HL-60 (cell line): ENCODE data around the gene TMEM247.

Experiments
- DNase-seq, 2 experiments: peaks; one replicate each; pipeline ENCODE4 v3.0.0-alpha.2; 2010 to 2020; ENCODE audit warnings: low read depth in 1 of 2, low spot score in 1 of 2
- H3K27ac ChIP-seq: fragments of 250-450 bp; sonication (Bioruptor Pico); replicated peaks from 2 replicates; pipeline ENCODE4 v1.5.1; 2020; ENCODE audit warnings: mild to moderate bottlenecking, moderate library complexity
- H3K27me3 ChIP-seq: fragments of 250-450 bp; sonication (Bioruptor Pico); 2 replicates; pipeline ENCODE4 v1.5.1; 2021; ENCODE audit warnings: mild to moderate bottlenecking, moderate library complexity; ENCODE audit not compliant: insufficient read depth, poor library complexity, severe bottlenecking
- H3K4me3 ChIP-seq: replicated peaks from 2 replicates; pipeline ENCODE4 v1.5.1; 2011; ENCODE audit warnings: mild to moderate bottlenecking, control low read depth, low read length; ENCODE audit not compliant: insufficient read depth
- GABPA ChIP-seq: IDR thresholded peaks from 2 replicates; pipeline ENCODE4 v1.6.1; 2012; ENCODE audit warnings: low read depth
- POLR2AphosphoS5 ChIP-seq: IDR thresholded peaks from 2 replicates; pipeline ENCODE4 v1.6.1; 2012; ENCODE audit warnings: low read depth
- SPI1 ChIP-seq: IDR thresholded peaks from 2 replicates; pipeline ENCODE4 v1.6.1; 2012; ENCODE audit warnings: low read depth, mild to moderate bottlenecking, borderline replicate concordance
- TF ChIP-seq, protein P1 (sequence below): IDR thresholded peaks from 2 replicates; pipeline ENCODE4 v1.6.1; 2012; ENCODE audit warnings: low read depth; ENCODE audit not compliant: insufficient replicate concordance
- TF ChIP-seq, protein P2 (sequence below): IDR thresholded peaks from one replicate; pipeline ENCODE4 v1.5.1; 2011; ENCODE audit warnings: low read length, control low read depth, inconsistent platforms; ENCODE audit not compliant: insufficient read depth

The TMEM247 gene

DNA sequence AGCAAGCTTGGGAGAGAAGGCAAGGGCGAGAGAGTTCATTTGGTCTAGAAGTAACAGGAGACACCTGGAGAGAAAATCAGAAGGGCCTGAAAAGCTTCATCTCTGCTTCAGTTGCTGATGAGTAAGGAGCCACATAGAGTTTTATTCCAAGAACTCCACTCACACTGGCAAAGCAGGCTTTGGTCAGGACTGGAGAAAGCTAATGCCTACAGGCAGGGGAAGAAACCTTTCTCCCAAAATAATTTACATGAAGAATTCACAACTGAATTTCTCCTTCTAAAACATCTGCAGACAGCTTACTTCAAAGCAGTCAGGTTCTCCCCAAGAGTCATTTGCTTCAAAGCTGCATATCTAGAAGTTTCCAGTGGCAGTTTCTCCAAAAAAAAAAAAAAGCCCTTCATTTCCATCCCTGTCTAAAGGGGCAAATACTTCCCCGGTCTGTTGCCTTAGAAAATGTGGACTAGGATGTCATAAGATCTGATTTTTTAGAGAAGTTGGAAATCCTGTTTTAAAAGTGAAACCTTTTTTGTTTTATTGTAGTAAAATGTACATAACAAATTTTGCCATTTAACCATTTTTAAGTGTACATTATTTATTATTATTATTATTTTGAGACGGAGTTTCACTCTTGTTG, 46.3 kb downstream of the TMEM247 start:
- H3K27ac ChIP-seq: no peak overlapping the region
- TF ChIP-seq, protein P1, sequence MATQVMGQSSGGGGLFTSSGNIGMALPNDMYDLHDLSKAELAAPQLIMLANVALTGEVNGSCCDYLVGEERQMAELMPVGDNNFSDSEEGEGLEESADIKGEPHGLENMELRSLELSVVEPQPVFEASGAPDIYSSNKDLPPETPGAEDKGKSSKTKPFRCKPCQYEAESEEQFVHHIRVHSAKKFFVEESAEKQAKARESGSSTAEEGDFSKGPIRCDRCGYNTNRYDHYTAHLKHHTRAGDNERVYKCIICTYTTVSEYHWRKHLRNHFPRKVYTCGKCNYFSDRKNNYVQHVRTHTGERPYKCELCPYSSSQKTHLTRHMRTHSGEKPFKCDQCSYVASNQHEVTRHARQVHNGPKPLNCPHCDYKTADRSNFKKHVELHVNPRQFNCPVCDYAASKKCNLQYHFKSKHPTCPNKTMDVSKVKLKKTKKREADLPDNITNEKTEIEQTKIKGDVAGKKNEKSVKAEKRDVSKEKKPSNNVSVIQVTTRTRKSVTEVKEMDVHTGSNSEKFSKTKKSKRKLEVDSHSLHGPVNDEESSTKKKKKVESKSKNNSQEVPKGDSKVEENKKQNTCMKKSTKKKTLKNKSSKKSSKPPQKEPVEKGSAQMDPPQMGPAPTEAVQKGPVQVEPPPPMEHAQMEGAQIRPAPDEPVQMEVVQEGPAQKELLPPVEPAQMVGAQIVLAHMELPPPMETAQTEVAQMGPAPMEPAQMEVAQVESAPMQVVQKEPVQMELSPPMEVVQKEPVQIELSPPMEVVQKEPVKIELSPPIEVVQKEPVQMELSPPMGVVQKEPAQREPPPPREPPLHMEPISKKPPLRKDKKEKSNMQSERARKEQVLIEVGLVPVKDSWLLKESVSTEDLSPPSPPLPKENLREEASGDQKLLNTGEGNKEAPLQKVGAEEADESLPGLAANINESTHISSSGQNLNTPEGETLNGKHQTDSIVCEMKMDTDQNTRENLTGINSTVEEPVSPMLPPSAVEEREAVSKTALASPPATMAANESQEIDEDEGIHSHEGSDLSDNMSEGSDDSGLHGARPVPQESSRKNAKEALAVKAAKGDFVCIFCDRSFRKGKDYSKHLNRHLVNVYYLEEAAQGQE: no peak
- TF ChIP-seq GABPA: no peak
- no peak for TF ChIP-seq SPI1
- TF ChIP-seq, protein P2, sequence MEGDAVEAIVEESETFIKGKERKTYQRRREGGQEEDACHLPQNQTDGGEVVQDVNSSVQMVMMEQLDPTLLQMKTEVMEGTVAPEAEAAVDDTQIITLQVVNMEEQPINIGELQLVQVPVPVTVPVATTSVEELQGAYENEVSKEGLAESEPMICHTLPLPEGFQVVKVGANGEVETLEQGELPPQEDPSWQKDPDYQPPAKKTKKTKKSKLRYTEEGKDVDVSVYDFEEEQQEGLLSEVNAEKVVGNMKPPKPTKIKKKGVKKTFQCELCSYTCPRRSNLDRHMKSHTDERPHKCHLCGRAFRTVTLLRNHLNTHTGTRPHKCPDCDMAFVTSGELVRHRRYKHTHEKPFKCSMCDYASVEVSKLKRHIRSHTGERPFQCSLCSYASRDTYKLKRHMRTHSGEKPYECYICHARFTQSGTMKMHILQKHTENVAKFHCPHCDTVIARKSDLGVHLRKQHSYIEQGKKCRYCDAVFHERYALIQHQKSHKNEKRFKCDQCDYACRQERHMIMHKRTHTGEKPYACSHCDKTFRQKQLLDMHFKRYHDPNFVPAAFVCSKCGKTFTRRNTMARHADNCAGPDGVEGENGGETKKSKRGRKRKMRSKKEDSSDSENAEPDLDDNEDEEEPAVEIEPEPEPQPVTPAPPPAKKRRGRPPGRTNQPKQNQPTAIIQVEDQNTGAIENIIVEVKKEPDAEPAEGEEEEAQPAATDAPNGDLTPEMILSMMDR: no peak
- no peak for TF ChIP-seq POLR2AphosphoS5
- DNase-seq: no peak
- no peak overlapping the region for H3K4me3 ChIP-seq
- H3K27me3 ChIP-seq: no peaks in the 10 kb centered on the region

DNA sequence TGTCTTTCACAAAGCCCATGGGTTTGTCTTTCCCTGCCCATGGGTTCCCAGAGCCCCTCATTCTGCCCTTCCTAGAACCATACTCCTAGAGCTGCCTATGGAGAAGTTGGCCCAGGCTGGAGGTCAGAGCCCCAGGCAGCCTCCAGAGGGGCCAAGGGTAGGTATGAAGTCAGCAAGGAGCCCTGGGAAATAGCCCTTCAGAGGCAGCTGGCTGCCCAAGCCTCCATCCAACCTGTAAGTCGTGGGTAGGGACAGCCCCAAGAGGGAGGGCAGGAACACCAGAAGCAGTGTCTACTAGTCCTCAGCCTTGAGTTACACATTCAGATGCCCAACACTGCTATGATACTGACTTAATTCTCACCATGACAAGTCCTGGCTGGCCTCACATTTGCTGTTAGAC, 49.5 kb downstream of the TMEM247 start:
- no peak for TF ChIP-seq GABPA
- TF ChIP-seq, protein P1: no peak
- no peak for TF ChIP-seq POLR2AphosphoS5
- no peak for TF ChIP-seq SPI1
- TF ChIP-seq, protein P2: no peak
- Histone ChIP-seq H3K27me3 (no peaks in the 10 kb centered on the region), H3K4me3 (no peak overlapping the region), H3K27ac (no peak overlapping the region)
- no peak for DNase-seq

DNA sequence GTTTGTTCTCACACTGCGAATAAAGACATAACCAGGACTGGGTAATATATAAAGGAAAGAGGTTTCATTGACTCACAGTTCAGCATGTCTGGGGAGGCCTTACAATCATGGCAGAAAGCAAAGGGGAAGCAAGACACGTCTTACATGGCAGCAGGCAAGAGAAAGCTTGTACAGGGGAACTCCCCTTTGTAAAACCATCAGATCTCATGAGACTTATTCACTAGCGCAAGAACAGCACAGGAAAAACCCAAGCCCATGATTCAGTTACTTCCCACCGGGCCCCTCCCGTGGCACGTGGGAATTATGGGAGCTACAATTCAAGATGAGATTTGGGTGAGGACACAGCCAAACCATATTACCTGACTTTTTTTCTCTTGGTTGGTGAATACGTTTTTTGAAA, 51.3 kb downstream of the TMEM247 start:
- no peak overlapping the region for H3K27ac ChIP-seq
- no peaks in the 10 kb centered on the region for H3K27me3 ChIP-seq
- TF ChIP-seq POLR2AphosphoS5: no peak
- TF ChIP-seq, protein P2: no peak
- TF ChIP-seq SPI1: no peak
- TF ChIP-seq, protein P1: no peak
- no peak for TF ChIP-seq GABPA
- H3K4me3 ChIP-seq: no peak overlapping the region
- no peak for DNase-seq
